Mesenteric fat pad (tissue), 1 donor: ENCODE results near the gene ZC3H10. TPM values are rescaled to one million over a fixed set of nuclear protein-coding genes. Genes with fewer than 3 reads are reported as not detected.

ENCODE experiments used
- DNase-seq: peaks from one replicate; pipeline ENCODE4 v3.0.0-alpha.2; 2020; ENCODE audit warnings: low spot score
- total RNA-seq: library from RNA; stranded (reverse); fragmentation: NEBNext Ultra II Directional; extraction: Animal tissue kit (Norgen Biotek cat#: 25700); gene quantifications from one replicate; pipeline ENCODE4 v1.2.1, GENCODE V29; 2021
- donor health status: DM: yes; HTN: yes; CAD: no.

The ZC3H10 gene
- total RNA-seq, 1 donor from 2014 or later: 7.9 TPM

DNA sequence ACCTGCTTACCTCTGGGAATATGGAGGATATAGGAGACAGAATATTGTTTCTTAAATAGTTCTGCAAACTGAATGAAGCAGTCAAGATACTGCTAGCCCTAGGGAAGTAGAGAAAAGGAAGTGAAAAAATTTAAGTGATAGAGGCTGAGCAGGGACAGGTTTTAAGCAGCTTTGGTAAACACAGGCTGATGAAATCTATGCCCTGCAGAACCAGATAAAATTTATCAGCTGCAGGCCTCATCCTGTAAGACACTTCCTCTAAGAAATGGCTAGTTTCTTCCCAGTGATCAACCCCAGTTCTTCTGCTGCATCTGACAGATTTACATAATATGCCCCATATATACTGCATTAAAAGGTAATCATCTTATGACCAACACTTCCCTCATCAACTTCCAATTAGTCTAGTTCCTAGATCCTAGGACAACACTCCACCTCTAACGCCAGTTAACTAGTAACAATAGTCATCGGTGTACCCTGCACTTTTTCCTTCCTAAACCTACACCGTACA lies 8.7 kb downstream of the ZC3H10 start:
- DNase-seq: no peak

DNA sequence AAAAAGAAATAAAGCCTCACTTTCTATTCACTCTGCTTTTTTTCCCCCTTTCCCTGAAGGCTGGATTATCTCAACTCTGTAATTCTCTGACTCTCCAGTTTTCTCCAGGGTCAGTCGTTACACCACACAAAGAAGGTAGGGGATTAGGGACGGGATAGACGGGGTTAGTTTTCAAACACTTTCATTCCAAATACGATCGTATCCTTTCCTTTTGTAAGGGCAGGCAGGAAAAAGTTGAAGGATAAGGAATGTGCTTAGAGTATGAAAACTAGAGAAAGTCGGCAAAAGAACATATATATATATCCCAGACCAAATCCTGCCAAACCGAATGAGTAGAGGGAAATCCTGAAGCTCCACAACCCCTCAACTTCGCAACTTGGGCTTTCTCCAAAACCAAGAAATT lies 9.4 kb downstream of the ZC3H10 start:
- DNase-seq: no peak

DNA sequence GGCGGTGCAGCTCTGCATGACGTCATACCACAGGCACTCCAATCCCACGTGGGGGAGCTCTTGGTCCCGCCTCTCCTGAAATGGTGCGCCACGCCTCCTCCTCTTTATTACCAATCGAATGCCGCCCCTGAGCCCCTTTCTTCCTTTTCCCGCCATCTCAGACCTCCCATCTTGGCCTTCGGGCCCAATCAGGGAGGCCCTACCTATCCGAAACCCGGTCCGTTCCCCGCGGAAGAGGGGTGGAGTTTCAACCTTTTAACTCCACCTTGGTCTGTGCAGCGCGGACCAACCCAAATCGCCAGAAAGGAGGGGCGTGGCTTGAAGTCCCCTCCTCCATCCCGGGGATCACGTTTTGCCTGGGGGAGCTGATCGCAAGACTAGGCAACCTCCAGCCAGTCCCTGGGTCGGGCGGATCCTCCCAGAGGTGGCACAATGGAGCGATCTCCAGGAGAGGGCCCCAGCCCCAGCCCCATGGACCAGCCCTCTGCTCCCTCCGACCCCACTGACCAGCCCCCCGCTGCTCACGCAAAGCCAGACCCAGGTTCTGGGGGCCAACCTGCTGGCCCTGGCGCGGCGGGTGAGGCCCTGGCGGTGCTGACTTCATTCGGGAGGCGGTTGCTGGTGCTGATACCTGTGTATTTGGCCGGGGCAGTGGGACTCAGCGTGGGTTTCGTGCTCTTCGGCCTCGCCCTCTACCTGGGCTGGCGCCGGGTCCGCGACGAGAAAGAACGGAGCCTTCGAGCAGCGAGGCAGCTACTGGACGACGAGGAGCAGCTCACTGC lies 10.0 kb downstream of the ZC3H10 start, which contains the start of gene ESYT1:
ESYT1 (plus strand) TSS at position 380 of the 782 bp plus-strand sequence; CDS start at position 433, 53 bp downstream.
- DNase-seq: peak; percentile 97

DNA sequence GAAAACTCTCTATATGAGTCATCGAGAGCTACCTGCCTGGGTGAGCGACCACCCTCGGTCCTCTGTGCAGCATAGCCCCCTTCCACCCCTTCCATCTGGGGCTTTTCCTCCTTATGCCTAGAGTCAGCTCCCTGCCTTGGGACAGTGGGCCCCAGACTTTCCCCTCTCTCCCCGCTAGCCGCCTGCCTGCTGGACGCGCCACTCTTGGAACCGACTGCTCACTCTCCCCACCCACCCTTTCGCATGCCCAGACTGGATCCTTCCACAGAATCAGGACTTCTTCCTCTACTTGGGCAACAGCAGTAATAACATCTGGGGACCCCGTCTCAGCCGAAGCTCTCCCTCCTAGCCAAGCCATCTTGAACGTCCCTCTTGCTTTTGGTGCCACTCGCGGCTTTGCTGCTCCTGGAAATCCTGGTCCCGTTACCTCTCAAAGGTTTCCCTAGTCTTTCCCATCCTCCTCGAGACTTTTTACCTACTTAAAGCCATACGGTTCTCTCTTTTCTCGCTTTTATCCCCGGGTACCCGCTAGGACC lies 10.7 kb downstream of the ZC3H10 start:
- no peak for DNase-seq

DNA sequence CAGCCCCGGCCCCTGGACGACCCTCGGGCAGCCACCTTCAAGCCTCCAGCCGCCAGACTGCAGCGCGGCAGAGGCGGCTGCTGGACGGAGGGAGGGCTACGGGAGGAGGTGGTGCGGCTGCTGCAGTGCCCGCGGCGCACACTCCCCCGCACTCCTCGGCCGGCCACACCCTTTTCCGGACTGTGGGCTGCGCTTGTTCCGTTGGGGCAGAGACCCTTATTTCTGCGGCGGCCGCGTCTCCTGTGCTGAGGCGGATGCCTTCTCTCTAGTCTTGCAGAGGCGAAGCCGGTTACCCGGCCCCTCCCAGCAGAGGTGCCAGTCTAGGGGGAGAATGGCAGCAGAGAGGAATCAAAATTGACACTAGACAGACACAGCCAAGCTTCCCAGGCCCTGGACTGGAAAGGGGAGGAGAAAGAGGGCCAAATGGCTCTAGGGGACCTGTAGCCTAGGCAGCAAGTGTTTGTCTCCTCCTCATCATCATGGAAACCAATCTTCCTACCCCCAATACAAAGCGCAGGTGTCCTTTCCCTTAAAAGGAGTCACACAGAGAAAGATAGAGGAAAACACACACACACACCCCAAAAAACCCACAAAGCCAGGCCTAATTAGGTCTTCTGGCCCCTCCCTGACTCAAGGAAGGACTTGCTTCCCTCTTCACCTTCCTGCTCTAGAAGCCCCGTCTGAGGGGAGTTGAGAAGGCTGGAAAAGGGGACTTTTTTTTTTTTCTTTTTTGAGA lies 11.3 kb downstream of the ZC3H10 start:
- DNase-seq: no peak

DNA sequence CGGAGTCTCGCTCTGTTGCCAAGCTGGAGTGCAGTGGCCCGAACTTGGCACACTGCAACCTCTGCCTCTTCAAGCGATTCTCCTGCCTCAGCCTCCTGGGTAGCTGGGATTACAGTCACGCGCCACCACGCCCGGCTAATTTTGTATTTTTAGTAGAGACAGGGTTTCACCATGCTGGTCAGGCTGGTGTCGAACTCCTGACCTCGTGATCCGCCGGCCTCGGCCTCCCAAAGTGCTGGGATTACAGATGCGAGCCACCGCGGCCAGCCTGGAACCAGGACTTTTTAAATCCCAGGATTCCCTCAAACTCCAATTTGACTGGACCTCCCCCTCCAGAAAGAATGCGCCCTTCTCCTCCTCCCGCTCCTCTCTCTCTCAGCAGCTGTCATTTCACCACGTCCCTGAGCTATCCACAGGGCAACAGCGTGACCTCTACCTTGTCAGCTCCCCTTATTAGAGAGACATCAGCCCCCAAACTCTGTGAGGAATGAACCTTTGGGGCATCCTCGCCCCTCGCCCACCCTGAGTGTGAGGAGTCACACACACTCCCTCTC lies 12.0 kb downstream of the ZC3H10 start:
- no peak for DNase-seq

DNA sequence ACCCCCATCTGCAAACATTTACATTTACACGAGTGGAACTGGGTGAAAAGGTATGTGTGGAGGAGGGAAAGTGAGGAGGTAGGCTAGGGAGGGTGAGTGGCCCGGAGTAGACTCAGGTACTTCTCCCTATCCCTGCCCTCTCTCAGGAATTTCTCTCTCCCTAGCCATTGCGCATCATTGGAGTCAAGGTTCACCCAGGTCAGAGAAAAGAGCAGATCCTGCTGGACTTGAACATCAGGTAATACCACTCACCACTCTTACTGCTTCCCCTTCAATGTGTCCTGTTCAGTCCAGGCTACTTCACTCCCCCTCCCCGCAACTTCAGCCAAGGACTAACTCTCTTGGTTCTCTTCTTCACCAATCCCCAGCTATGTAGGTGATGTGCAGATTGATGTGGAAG lies 12.8 kb downstream of the ZC3H10 start:
- DNase-seq: no peak

DNA sequence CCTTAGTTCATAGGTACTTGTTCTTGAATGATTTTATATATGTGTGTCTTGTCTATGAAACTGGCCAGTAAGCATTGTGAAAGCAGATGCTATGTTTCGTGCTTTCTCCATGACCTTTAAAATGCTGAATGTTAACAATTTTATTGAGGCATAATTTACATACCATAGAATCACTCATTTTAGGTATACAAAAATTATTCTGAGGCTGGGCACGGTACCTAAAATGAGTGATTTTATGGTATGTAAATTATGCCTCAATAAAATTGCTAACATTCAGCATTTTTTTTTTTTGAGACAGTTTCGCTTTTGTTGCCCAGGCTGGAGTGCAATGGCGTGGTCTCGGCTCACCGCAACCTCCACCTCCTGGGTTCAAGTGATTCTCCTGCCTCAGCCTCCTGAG lies 16.8 kb downstream of the ZC3H10 start:
- no peak for DNase-seq

DNA sequence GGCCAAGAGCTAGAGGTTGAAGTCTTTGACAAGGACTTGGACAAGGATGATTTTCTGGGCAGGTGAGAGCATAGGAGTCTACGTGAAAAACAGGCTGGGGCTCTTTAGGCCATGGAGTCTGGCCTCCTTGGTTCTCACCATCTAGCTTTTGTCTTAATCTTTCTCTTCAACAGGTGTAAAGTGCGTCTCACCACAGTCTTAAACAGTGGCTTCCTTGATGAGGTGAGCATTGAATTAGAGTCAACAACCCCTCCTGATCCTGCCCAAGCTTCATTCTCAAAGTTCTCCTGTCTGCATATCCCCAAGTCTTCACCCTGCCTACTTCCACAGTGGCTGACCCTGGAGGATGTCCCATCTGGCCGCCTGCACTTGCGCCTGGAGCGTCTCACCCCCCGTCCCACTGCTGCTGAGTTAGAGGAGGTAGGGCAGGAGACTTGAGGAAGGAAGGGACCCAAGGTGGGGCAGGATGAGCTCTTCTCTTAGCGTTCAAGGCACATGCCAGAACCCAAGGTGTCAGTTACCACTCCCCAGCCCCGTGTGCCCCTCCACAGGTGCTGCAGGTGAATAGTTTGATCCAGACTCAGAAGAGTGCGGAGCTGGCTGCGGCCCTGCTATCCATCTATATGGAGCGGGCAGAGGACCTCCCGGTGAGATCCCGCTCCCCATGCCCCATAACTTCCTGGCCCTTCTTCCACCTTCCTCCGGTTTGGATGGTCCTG lies 19.9 kb downstream of the ZC3H10 start:
- no peak for DNase-seq

DNA sequence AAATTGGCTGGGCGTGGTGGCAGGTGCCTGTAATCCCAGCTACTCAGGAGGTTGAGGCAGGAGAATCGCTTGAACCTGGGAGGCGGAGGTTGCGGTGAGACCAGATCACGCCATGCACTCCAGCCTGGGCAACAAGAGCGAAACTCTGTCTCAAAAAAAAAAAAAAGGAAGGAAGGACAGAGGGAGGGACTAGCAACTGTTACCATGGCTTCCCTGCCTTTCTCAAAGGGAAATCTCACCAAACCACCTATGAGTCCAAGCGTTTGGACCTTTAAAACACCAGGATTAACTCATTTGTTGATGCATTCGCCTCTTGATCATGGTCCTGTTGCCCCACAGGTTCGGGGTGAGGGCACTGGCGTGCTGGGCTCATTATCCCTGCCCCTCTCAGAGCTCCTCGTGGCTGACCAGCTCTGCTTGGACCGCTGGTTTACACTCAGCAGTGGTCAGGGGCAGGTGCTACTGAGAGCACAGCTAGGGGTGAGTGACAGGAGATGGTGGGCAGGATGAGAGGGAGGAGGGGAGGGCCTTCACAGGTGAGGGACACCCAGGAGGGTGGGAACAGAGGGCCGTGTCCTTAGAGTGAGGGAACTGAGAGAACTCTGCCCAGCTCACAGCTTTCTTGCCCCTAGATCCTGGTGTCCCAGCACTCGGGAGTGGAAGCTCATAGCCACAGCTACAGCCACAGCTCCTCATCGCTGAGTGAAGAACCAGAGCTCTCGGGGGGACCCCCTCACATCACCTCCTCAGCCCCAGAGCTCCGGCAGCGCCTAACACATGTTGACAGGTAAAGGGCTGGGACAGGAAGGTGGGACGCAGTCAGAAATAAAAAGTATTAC lies 24.1 kb downstream of the ZC3H10 start:
- DNase-seq: no peak

DNA sequence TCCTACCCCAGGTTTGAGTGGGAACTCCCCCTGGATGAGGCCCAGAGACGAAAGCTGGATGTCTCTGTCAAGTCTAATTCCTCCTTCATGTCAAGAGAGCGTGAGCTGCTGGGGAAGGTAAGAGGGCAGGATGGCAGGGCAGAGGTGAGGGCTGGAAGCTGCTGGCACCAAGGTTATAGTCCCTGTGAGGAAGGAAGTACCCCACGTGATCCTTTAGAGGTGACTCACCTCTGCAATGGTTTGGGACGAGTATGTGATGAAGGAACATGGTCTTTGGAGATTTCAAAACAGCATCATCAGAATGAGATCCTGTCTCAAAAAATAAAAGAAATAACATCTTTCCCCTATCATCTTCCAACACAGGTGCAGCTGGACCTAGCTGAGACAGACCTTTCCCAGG lies 25.2 kb downstream of the ZC3H10 start:
- DNase-seq: no peak

DNA sequence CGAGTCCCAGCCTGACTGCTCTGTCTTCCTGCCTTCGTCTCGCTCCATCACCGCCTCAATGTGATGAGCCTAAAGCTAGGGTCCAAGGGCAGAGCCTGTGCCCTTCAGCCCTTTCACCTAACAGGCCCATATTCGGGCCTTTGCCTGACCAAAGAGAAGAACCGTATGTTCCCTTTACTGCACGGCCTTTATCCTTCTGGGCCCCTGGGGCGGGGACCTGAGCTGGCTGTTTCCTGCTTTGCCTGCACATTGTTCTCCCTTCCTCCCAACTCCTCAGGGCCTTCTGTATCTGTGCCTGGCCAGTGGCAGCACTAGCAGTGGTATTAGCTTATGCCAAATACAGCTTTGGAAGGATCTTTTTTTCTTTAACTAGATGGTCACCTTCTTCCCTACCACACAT lies 25.8 kb downstream of the ZC3H10 start:
- no peak for DNase-seq

DNA sequence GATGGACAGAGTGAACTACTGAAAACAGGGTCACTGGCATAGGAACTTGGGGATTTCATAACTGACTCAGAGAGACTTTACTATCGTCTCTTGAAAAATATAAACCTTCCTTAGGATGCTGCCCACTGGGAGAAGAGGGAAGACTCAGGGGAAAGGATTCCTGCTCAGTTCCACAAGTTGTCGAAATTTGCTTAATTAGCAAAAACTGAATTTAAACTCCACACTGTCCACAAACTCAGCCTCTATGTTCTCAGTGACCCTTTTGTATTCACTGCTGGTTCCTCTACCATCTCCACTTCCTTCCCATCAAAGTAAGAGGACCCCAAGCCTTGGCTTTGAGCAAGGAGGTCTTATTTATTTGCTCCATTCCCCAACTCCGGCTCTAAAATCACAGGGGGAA lies 27.2 kb downstream of the ZC3H10 start:
- no peak for DNase-seq

DNA sequence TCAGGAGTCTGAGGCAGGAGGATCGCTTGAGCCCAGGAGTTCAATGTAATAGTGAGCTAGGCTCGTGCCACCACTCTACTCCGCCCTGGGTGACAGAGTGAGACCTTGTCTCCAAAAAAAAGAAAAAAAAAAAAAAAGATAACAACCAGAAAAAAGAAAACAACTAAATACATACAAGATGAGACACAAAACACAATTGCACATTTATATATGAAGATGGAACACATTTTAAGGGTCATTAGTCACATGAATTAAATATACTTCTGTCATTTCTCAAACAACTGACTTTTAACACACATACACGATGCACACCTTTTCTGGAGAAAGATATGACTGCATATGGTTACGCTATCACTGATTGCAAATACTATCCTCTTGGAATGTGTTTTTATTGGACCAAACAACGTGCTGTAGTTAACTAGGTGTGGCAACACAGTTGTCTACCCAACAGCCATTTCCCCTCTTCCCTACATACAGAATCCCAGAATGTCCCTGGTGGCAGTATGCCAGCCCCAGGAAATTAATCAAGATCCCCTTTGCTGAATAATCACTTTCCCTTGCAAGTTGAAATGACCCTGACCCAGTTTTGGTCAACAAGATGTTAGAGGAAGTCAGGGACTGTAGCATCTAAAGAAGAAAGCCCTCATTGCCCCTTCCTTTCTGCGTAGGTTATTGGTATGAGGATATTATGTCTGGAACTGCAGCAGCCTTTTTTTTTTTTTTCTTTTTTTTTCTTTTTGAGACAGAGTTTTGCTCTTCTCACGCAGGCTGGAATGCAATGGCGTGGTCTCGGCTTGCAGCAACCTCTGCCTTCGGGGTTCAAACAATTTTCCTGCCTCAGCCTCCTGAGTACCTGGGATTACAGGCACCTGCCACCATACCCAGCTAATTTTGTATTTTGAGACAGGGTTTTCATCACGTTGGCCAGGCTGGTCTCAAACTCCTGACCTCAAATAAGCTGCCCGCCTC lies 28.7 kb downstream of the ZC3H10 start:
- no peak for DNase-seq

DNA sequence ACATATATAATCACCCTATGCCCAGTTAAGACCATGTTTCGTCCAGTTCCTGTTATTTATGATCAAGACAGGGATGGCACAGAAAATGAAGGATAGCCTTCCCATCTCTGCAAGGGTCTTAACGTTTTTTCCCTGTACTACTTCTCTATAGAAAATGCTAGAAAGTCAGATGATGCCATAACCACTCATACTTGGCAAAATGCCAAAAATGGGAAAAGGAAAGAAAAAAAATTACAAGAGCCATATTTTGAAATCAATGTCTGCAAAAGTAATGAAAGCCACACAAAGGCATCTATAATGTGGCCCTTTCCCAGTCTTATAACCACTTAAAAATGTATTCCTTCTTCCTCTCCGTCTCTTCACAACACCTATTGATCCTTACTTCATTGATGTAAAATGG lies 32.5 kb downstream of the ZC3H10 start:
- DNase-seq: no peak

DNA sequence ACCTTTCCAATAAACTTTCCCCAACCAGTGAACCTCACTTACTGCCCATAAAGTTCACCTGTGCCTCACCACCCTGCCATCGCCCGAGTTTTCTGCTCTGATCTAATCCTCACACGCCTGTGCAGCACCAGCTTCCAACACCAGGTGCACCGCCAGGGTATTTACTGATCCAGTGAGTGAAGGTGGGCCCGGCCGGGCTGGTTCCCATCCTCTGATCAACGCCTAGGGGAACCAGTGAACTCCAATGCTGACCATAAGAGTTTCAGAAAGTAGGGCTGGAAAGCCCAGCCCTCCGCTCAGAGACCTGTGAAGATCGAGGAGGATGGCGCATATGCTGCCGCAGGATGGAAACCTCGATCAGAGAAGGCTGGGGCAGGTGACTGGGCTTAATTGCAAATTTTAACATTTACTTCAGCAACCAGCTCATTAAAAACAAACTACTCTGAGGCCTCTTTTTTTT lies 33.6 kb downstream of the ZC3H10 start:
- DNase-seq: no peak

DNA sequence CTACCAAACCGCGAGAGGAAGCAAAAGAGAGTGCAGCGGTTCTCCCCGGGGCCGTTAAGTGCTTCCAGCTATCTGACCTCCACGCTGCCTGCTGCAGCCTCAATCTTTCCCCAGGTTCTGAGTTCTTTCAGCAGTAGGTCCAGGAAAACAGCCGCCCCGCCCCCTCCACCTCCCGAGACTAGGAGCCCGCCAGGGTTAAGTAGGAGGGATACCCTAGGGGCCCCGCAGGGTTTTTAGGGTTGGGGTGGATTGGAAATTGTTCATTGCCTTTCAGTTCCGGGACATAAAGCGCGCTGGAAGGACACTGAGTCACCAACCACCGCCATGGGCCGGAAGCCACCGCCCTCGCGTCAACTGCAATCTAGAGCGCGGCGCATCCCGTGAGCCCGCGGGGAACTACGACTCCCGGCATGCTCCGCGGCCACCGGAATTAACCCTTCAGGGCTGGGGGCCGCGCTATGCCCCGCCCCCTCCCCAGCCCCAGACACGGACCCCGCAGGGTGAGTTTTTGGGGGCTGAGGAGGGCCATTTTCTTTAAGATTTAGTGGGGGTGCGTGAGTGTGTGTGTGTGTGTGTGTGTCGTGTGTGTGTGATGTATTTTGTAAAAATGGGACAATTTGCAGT lies 34.2 kb downstream of the ZC3H10 start, which contains the start of gene MYL6B:
MYL6B (plus strand) TSS at position 456 of the 624 bp plus-strand sequence. CDS start 1,332 bp downstream, outside the sequence.
- DNase-seq: peak; percentile 98
